Nephron (organoid): Measurements from ENCODE around the gene IRF2BP1.

ENCODE experiments used
- H3K27ac Mint-ChIP-seq, 3 experiments: 2 replicates each; pipeline ENCODE4 v1.8.0; 2020; ENCODE audit warnings: mixed read lengths in 3 of 3, mild to moderate bottlenecking in 2 of 3, moderate library complexity in 1 of 3
- H3K27me3 Mint-ChIP-seq: 2 replicates; pipeline ENCODE4 v1.8.0; 2021; ENCODE audit warnings: low read depth, mild to moderate bottlenecking, moderate library complexity, mixed read lengths
- H3K36me3 Mint-ChIP-seq: 2 replicates; pipeline ENCODE4 v1.8.0; 2020; ENCODE audit warnings: low read depth, mixed read lengths
- H3K4me1 Mint-ChIP-seq: 2 replicates; pipeline ENCODE4 v1.8.0; 2020; ENCODE audit warnings: mixed read lengths
- H3K4me3 Mint-ChIP-seq, 3 experiments: 2 replicates each; pipeline ENCODE4 v1.8.0; 2020; ENCODE audit warnings: mild to moderate bottlenecking in 3 of 3, mixed read lengths in 3 of 3, moderate library complexity in 2 of 3
- H3K9me3 Mint-ChIP-seq: 2 replicates; pipeline ENCODE4 v1.8.0; 2020; ENCODE audit warnings: mixed read lengths
- CTCF ChIP-seq, 3 experiments: fragments of 200-600 bp; sonication (generic); IDR thresholded peaks; one replicate each; pipeline ENCODE4 v1.5.0; 2021; ENCODE audit warnings: antibody characterized with exemption in 3 of 3; ENCODE audit not compliant: unreplicated experiment in 3 of 3

The IRF2BP1 gene

DNA sequence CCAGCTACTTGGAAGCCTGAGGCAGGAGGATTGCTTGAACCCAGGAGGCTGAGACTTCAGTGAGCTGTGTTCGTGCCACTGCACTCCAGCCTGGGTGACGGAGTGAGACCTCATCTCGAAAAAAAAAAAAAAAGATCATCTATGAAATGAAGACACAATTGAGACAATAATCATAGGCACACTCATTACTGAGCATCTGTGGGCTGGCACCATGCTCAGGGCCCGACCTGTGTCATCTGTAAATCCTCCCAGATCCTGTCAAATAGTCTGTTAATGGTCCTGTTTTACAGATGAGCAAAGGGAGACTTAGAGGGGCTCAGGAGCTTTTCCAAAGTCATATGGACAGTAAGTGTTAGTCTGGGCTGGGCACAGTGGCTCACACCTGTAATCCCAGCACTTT is 32.8 kb upstream of the IRF2BP1 start:
- no peak for TF ChIP-seq CTCF (IDR thresholded peaks at IDR 0.05; ENCODE audit: unreplicated experiment in 3 of 3)
- Mint-ChIP-seq H3K27ac (no peak overlapping the region), H3K27me3 (peaks cover 34% of the 10 kb centered on the region), H3K36me3 (no peaks in the 10 kb centered on the region), H3K4me3 (no peak overlapping the region), H3K4me1 (no peaks in the 10 kb centered on the region), H3K9me3 (no peaks in the 10 kb centered on the region)

DNA sequence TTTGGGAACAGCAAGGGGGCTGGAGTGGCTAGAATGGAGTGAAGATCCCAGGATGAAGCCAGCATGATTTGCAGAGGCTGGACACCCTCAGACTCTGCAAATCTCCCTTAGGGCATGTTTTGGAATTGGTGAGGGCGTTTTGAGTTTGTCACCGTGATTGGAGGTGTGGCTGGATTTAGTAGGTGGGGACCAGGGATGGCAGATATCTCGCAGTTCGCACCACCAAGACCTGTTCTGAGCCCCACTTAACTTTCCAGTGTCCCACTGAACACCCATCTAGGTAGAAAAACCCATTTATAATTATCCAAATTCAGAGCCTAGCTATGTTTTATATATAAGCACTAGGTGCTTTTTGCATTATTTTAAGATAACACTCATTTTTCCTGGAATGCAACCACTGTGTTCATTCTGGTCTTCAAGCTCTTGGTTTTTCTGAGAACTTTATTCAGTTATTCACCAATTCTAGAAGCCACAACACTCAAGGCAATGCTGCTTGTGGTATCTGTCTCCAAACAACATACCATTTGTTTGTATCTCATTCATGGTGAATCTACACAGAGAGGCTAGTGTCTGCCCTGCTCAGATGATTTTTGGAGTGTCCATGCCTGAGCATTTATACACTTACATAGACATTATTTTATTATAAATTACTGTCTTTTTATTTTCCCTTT is 31.6 kb upstream of the IRF2BP1 start:
- Mint-ChIP-seq H3K27ac (no peak overlapping the region), H3K4me3 (no peak overlapping the region), H3K36me3 (no peaks in the 10 kb centered on the region), H3K4me1 (no peaks in the 10 kb centered on the region), H3K9me3 (no peaks in the 10 kb centered on the region), H3K27me3 (peaks cover 38% of the 10 kb centered on the region)
- TF ChIP-seq CTCF (IDR thresholded peaks at IDR 0.05; ENCODE audit: unreplicated experiment in 3 of 3), result no peak

DNA sequence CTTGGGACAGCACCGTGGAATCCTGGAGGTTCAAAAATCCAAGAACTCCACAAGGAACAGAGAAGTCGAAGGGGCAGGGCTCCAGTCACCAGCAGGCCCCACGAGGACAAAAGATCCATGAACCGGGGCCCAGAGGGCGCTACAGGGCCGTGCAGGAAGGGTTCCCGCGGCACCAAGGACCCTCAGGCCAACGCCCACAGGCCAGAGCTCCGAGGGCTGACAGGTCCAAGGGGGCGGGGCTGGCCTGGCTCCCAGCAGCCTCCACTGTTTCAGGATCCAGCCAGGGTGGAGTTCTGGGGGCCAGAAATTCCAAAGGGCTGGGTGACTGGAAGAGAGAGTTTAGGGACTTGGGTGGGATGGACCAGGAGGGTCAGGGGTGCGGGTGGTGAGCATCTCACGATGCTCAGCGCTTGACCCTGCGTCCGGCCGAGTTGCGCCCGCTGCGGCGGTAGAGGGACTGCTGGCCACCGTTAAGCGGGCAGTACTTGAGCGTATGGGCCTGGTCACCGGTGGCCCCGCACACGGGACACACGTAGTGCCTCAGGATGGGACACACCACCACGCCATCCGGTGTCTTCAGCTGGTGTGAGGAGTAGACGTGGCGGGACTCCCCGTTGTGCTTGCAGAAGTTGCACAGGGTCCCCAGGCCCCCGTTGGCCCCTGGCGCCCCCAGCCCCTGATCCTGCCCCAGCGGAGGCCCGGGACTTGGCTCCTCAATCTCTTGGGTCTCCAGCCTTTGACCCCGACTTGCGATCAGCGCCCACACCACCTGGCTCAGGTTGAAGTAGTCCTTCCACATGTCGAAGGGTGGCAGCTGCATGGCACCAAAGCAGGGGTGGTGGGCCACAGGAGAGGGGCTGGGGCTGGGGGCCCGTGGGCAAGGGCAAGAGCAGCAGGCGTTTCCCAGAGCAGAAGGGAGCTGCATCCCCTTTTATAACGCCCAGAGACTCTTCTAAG is 28.2 kb upstream of the IRF2BP1 start, which contains the start of gene NANOS2:
TSS of gene NANOS2 (minus strand) at position 905 of the 957 bp plus-strand sequence. CDS start at position 820, 85 bp downstream.
- Mint-ChIP-seq H3K27ac (no peak within 1 kb of the TSS), H3K4me3 (no peak within 1 kb of the TSS), H3K36me3 (no peaks in the 10 kb centered on the region), H3K4me1 (no peaks in the 10 kb centered on the region), H3K9me3 (no peaks in the 10 kb centered on the region), H3K27me3 (peaks cover 26% of the 10 kb centered on the region)
- no peak for TF ChIP-seq CTCF (IDR thresholded peaks at IDR 0.05; ENCODE audit: unreplicated experiment in 3 of 3)

- H3K9me3 Mint-ChIP-seq, result no peaks in the 10 kb centered on the region
- no peaks in the 10 kb centered on the region for H3K4me1 Mint-ChIP-seq
- no peak overlapping the region for H3K4me3 Mint-ChIP-seq
- no peak overlapping the region for H3K27ac Mint-ChIP-seq
- H3K36me3 Mint-ChIP-seq, result no peaks in the 10 kb centered on the region
- no peak for TF ChIP-seq CTCF (IDR thresholded peaks at IDR 0.05; ENCODE audit: unreplicated experiment in 3 of 3)
- peaks cover 11% of the 10 kb centered on the region for H3K27me3 Mint-ChIP-seq
Observed at GRCh38 chr19:45911291-45911690, 25.4 kb upstream of the IRF2BP1 start.

GRCh38 chr19:45908956-45909355 is 23.0 kb upstream of the IRF2BP1 start:
- H3K27me3 Mint-ChIP-seq, result peaks cover 9% of the 10 kb centered on the region
- H3K9me3 Mint-ChIP-seq, result no peaks in the 10 kb centered on the region
- no peak for TF ChIP-seq CTCF (IDR thresholded peaks at IDR 0.05; ENCODE audit: unreplicated experiment in 3 of 3)
- no peak overlapping the region for H3K4me3 Mint-ChIP-seq
- no peak overlapping the region for H3K27ac Mint-ChIP-seq
- H3K36me3 Mint-ChIP-seq, result no peaks in the 10 kb centered on the region
- no peaks in the 10 kb centered on the region for H3K4me1 Mint-ChIP-seq
